Stimulated activated effector memory CD8-positive, alpha-beta T cell treated with anti-CD3 and anti-CD28 coated beads, Interleukin-12 subunit alpha, Interleukin-12 subunit beta, amount 100 ng/mL, for 72 hours (primary cell): ENCODE data around the gene TMEM178B.
A peak's percentile ranks its signal among the peaks of the same experiment; 100 is the strongest.

Experiments used
- ATAC-seq: fragments of 150-1000 bp; cut with Tn5 transposase; 2 replicates; pipeline ENCODE4 v1.10.0; 2021
- DNase-seq, 2 donors: peaks; one replicate each; pipeline ENCODE4 v3.0.0; 2021 to 2022; ENCODE audit warnings: low spot score in 2 of 2
- H3K27ac Mint-ChIP-seq: one replicate; pipeline ENCODE4 v1.8.0; 2022; ENCODE audit warnings: mild to moderate bottlenecking, mixed read lengths
- H3K36me3 Mint-ChIP-seq: one replicate; pipeline ENCODE4 v1.8.0; 2022; ENCODE audit warnings: mild to moderate bottlenecking, mixed read lengths
- H3K4me1 Mint-ChIP-seq: one replicate; pipeline ENCODE4 v1.8.0; 2022; ENCODE audit warnings: mixed read lengths
- H3K4me3 Mint-ChIP-seq: one replicate; pipeline ENCODE4 v1.8.0; 2022; ENCODE audit warnings: mild to moderate bottlenecking, mixed read lengths
- H3K9me3 Mint-ChIP-seq: one replicate; pipeline ENCODE4 v1.8.0; 2022; ENCODE audit warnings: mixed read lengths

Gene TMEM178B

GRCh38 chr7:141466151-141466904, 392.5 kb downstream of the TMEM178B start:
- Mint-ChIP-seq H3K4me3 (no peak overlapping the region), H3K27ac (no peak overlapping the region), H3K9me3 (no peaks in the 10 kb centered on the region), H3K36me3 (no peaks in the 10 kb centered on the region), H3K4me1 (no peaks in the 10 kb centered on the region)
- ATAC-seq: no peak
- no peak for DNase-seq

DNA sequence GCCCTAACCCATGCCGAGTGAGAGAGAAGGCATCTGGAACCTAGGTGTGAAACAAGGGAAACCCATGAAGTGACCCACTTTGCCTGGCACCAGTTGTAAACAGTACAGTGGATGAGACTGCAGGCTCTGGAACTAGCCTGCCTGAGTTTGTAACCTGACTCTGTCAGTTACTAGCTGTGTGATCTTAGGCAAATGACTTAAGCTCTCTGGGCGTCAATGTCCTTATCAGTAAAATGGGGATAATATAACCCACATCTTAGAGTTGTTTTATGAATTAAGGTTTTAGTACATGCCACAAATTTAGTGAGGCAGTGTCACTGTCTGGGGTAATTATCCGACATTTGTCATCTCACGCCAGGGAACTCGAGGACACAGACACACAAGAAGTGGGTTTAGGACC, 394.5 kb downstream of the TMEM178B start:
- DNase-seq (no peak), ATAC-seq (no peak)
- Mint-ChIP-seq H3K4me1 (no peaks in the 10 kb centered on the region), H3K36me3 (no peaks in the 10 kb centered on the region), H3K9me3 (no peaks in the 10 kb centered on the region), H3K4me3 (no peak overlapping the region), H3K27ac (no peak overlapping the region)

GRCh38 chr7:141475679-141476078, 401.8 kb downstream of the TMEM178B start:
- H3K36me3 Mint-ChIP-seq: no peaks in the 10 kb centered on the region

GRCh38 chr7:141477865-141478264, 404.0 kb downstream of the TMEM178B start:
- H3K9me3 Mint-ChIP-seq: no peaks in the 10 kb centered on the region
- H3K4me3 Mint-ChIP-seq: no peak overlapping the region
- DNase-seq (no peak), ATAC-seq (no peak)
- no peaks in the 10 kb centered on the region for H3K36me3 Mint-ChIP-seq
- no peaks in the 10 kb centered on the region for H3K4me1 Mint-ChIP-seq
- H3K27ac Mint-ChIP-seq: no peak overlapping the region

More at GRCh38 chr7:141475679-141476078, 401.8 kb downstream of the TMEM178B start:
- DNase-seq (no peak), ATAC-seq (no peak)
- H3K4me3 Mint-ChIP-seq: no peak overlapping the region
- no peaks in the 10 kb centered on the region for H3K4me1 Mint-ChIP-seq
- H3K27ac Mint-ChIP-seq: no peak overlapping the region
- no peaks in the 10 kb centered on the region for H3K9me3 Mint-ChIP-seq

DNA sequence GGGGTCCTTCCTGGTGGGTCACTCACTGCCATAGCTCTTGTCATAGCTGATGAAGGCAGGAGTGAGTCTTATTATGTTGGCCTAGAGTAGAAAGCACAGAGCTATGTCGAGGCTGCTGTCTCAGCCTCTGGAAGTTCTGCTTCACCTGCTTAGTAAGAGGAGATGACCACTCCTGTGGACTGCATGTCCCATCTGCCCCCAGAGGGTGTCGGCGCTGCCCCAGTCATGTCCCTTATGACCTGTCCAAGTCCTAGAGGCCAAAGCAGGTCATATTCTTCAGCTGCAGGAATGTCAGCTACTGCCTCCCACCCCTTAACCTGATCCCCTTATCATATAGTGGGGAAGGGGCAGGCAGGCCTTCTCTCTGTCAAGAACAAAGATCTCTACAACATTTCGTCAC, 405.0 kb downstream of the TMEM178B start:
- ATAC-seq (no peak), DNase-seq (no peak)
- no peaks in the 10 kb centered on the region for H3K4me1 Mint-ChIP-seq
- no peak overlapping the region for H3K27ac Mint-ChIP-seq
- no peaks in the 10 kb centered on the region for H3K9me3 Mint-ChIP-seq
- no peaks in the 10 kb centered on the region for H3K36me3 Mint-ChIP-seq
- H3K4me3 Mint-ChIP-seq: no peak overlapping the region

GRCh38 chr7:141480953-141481352, 407.1 kb downstream of the TMEM178B start:
- DNase-seq: no peak
- Mint-ChIP-seq H3K4me3 (no peak overlapping the region), H3K36me3 (no peaks in the 10 kb centered on the region), H3K9me3 (no peaks in the 10 kb centered on the region), H3K4me1 (no peaks in the 10 kb centered on the region), H3K27ac (no peak overlapping the region)
- ATAC-seq: no peak

GRCh38 chr7:141481971-141482370, 408.1 kb downstream of the TMEM178B start:
- H3K4me3 Mint-ChIP-seq: no peak overlapping the region
- H3K4me1 Mint-ChIP-seq: no peaks in the 10 kb centered on the region
- H3K27ac Mint-ChIP-seq: no peak overlapping the region
- H3K36me3 Mint-ChIP-seq: no peaks in the 10 kb centered on the region
- no peak for DNase-seq
- ATAC-seq: no peak
- H3K9me3 Mint-ChIP-seq: no peaks in the 10 kb centered on the region

- Mint-ChIP-seq H3K9me3 (no peaks in the 10 kb centered on the region), H3K4me3 (no peak overlapping the region), H3K4me1 (no peaks in the 10 kb centered on the region), H3K36me3 (no peaks in the 10 kb centered on the region), H3K27ac (no peak overlapping the region)
- ATAC-seq (peak; percentile 57), DNase-seq (no peak)
Observed at GRCh38 chr7:141483044-141483443, 409.2 kb downstream of the TMEM178B start.

DNA sequence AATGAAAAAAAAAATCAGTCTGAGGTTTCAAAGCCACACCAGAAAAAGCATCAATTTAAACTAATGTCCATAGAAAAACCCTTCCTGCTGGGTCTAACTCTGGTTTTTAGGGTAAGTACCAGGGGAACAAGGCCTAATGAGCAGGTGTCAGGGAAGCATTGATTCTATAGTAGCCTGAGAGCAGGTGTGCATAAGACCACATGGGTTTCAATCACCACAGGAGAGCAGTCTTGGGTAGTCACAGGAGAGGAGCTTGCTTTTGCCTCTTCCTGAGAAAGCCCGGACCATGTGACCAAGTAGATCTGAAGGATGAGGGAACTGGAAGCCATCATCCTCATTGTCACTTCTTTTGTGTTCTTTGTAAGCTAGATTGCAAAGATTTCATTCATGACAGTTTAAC, 411.0 kb downstream of the TMEM178B start:
- Mint-ChIP-seq H3K4me1 (no peaks in the 10 kb centered on the region), H3K27ac (no peak overlapping the region), H3K9me3 (no peaks in the 10 kb centered on the region), H3K4me3 (no peak overlapping the region), H3K36me3 (no peaks in the 10 kb centered on the region)
- ATAC-seq (no peak), DNase-seq (no peak)

DNA sequence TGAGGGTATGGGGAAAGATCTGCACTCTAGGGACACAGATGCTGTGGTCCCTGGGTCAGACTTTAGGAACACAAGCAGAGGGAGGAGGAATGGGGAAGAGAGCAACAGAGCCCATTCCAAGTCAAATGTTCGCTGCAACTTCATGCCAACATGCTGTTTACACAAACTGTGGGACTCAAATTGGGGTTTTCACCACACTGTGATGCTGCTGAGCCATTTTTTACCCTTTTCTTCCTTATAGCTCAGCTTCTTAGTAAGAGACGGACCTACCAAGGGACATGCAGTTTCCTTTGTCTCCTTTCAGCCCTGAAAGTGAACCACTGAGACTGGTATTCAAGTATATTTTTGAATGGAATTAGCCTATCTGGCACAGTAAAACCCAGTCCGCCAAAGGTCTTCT, 413.1 kb downstream of the TMEM178B start:
- Mint-ChIP-seq H3K9me3 (no peaks in the 10 kb centered on the region), H3K36me3 (no peaks in the 10 kb centered on the region), H3K4me3 (no peak overlapping the region), H3K27ac (no peak overlapping the region), H3K4me1 (no peaks in the 10 kb centered on the region)
- DNase-seq: no peak
- ATAC-seq: no peak

- Mint-ChIP-seq H3K27ac (no peak overlapping the region), H3K36me3 (no peaks in the 10 kb centered on the region), H3K9me3 (no peaks in the 10 kb centered on the region), H3K4me1 (no peaks in the 10 kb centered on the region), H3K4me3 (no peak overlapping the region)
- no peak for DNase-seq
- no peak for ATAC-seq
Observed at GRCh38 chr7:141490474-141490873, 416.6 kb downstream of the TMEM178B start.

DNA sequence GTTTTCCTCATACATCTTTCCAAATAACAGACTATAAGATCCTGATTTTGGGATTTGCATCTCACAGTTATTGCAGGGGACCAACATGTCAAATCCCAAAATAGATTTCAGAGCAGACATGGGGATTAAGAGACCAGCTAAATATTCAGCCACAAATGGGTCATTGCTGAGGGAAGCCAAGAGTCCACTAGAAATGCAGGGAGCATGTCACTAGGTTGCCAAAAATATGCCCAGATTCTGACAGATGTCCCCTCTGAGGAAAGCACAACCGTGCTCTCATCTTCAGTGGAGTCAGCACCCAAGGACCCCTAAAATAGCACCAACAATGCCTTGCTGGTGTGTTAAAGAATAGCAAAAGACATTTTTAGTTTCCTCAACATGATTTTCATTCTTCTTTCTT, 421.2 kb downstream of the TMEM178B start:
- DNase-seq (no peak), ATAC-seq (no peak)
- Mint-ChIP-seq H3K27ac (no peak overlapping the region), H3K4me3 (no peak overlapping the region), H3K9me3 (no peaks in the 10 kb centered on the region), H3K36me3 (no peaks in the 10 kb centered on the region), H3K4me1 (no peaks in the 10 kb centered on the region)

GRCh38 chr7:141497391-141497790, 423.5 kb downstream of the TMEM178B start:
- H3K4me1 Mint-ChIP-seq: no peaks in the 10 kb centered on the region
- ATAC-seq (no peak), DNase-seq (no peak)
- no peak overlapping the region for H3K4me3 Mint-ChIP-seq
- no peak overlapping the region for H3K27ac Mint-ChIP-seq
- no peaks in the 10 kb centered on the region for H3K9me3 Mint-ChIP-seq
- no peaks in the 10 kb centered on the region for H3K36me3 Mint-ChIP-seq

GRCh38 chr7:141500608-141501007, 426.7 kb downstream of the TMEM178B start:
- Mint-ChIP-seq H3K27ac (no peak overlapping the region), H3K4me3 (no peak overlapping the region), H3K4me1 (no peaks in the 10 kb centered on the region), H3K9me3 (no peaks in the 10 kb centered on the region), H3K36me3 (no peaks in the 10 kb centered on the region)
- ATAC-seq (no peak), DNase-seq (no peak)

DNA sequence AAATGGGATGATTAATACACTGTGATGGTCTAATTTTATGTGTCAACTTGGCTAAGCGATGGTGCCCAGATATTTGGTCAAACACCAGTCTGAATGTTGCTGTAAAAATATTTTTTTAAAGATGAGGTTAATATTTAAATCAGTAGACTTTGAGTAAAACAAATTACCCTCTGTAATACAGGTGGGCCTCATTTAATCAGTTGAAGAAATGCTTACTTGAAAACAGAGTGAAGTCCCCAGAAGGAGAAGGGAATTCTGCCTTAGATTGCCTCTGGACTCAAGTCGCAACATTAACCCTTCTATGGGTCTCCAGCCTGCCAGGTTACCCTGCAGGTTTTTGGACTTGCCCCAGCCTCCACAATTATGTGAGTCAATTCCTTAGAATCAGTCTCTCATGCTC, 427.6 kb downstream of the TMEM178B start:
- Mint-ChIP-seq H3K4me1 (no peaks in the 10 kb centered on the region), H3K4me3 (no peak overlapping the region), H3K9me3 (no peaks in the 10 kb centered on the region), H3K27ac (no peak overlapping the region), H3K36me3 (no peaks in the 10 kb centered on the region)
- DNase-seq (no peak), ATAC-seq (no peak)

GRCh38 chr7:141511316-141511675, 437.4 kb downstream of the TMEM178B start:
- Mint-ChIP-seq H3K4me1 (peaks cover 11% of the 10 kb centered on the region), H3K4me3 (peak overlapping the region; percentile 57), H3K27ac (no peak overlapping the region), H3K36me3 (no peaks in the 10 kb centered on the region), H3K9me3 (no peaks in the 10 kb centered on the region)
- DNase-seq: no peak
- ATAC-seq: no peak
